Stimulated activated CD4-positive, alpha-beta T cell treated with anti-CD3 and anti-CD28 coated beads, Interleukin-4, amount 100 ng/mL, for 24 hours (primary cell): ENCODE data around the gene TCF4.

ENCODE experiments used
- DNase-seq: peaks from one replicate; pipeline ENCODE4 v3.0.0-alpha.2; 2020

TCF4 gene

DNA sequence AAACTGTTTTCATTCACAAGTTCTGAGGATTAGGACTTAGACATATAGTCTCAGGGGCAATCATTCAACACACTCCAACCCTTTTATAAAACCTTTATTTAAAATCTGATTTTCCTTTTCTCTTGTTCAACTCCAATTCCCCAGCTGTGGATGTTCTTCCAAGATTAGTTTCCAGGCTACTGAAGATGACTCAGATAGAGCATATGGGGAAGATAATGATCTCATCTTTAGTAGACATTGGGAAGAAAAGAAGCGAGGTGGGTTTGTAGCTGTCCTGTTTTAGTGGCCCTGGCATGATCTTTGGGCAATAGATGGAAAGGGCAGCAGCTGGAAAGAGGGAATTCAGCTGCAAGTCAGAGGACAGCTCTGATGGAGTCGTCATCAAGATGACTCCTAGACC, 381.1 kb downstream of the TCF4 start:
- no peak for DNase-seq

- DNase-seq: no peak
Observed at GRCh38 chr18:55202232-55202917, 385.6 kb downstream of the TCF4 start.

DNA sequence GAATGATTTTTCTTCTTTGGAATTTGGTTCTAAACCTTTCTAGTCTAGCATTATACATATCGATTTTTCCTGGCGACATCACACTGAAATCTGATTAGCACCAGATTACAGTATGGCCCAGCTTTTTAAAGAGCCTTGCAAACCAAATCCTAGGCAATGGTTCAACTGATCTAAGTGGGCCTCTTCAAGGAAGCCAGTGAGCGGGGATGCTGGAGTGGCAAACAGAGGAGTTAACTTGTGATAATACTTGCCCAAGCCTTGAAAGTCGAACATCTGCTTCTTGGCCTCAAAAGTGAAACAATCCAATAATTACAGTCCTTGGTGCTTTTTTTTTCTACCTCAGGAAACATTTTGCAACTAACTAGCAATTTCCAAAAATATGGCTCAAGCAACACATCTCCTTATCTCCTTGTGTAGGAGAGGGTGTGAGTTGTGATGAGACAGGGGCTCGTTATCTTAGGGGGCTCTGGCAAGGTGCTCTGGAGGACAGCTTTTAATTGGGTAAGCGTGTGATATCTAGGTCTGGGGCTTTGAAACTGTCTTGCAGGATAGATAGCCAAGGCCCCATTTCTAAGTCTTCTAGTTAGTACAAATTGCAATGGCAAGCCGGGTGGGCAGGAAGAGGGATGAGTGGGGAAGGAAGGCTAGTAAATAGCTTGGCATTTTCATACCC, 388.6 kb downstream of the TCF4 start:
- DNase-seq: no peak

DNA sequence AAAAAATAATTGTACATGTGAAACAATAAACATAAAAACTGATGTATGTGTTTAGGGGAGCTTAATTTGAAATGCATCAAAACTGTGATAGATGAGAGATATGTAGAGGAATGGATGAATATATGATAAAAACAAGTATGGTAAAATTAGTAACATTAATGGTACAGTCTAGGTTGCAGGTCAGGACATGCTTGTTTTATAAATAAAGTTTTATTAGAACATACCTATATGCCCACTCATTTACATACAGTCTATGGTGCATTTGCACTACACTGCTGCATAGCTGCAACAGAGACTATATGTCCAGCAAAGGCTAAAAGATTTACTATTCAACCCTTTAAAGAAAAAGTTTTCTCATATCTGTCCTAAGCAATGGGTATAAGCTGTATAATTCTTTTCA, 392.1 kb downstream of the TCF4 start:
- no peak for DNase-seq

DNA sequence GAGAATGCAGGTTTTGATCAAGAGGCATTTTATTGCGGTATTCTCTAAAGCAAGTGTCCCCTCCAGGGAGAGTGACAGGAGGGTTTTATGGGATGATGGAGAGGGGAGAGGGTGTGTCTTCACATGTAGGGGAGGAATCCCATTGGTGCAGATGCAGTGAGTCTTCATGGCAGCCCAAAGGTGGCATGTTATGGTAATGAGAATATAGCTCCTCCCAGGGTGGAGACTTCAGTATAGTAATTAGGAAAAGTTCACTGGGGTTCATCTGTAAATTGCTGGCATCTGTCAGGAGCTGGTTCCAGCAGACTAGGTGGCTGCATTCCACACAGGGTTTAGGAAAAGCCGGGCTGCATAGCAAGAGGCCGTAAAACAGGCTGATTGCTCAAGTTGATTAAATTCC, 398.0 kb downstream of the TCF4 start:
- no peak for DNase-seq

GRCh38 chr18:55186588-55186987, 401.4 kb downstream of the TCF4 start:
- DNase-seq: no peak

DNA sequence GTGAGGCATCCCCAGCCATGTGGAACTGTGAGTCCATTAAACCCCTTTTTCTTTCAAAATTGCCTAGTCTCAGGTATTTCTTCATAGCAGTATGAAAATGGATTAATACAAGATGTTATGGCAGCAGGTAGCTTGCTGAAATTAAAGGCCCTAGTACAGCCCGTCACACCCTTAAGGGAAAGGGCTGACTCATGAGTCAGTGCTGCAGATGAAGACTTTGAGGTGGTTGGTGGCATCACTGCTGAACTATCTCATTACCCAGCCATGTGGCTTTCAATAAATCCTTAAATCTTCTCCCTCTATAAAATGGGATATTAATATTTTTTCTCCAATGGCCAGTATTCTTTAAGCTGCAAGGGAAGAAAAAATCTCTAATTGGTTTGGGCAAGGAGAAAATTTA, 402.6 kb downstream of the TCF4 start:
- DNase-seq: no peak

DNA sequence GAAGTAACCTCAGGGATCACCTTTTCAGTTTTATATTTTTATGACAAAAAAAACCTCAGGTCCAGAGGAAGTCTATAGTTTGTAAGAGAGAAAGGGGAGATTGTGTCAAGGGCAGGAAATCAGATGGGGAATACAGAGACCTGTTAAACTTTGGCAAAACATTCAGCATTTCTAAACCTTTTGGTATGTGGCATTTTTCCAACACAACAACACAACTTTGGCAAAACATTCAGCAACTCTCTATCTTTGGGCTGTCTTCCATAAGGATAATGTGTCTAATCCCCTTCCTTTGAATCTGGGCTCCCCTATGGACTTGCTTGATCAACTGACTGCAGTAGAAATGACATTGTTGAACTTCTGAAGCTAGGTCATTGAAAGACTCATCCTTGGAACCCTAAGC, 408.2 kb downstream of the TCF4 start:
- DNase-seq: no peak

GRCh38 chr18:55179425-55179824, 408.6 kb downstream of the TCF4 start:
- DNase-seq: no peak

DNA sequence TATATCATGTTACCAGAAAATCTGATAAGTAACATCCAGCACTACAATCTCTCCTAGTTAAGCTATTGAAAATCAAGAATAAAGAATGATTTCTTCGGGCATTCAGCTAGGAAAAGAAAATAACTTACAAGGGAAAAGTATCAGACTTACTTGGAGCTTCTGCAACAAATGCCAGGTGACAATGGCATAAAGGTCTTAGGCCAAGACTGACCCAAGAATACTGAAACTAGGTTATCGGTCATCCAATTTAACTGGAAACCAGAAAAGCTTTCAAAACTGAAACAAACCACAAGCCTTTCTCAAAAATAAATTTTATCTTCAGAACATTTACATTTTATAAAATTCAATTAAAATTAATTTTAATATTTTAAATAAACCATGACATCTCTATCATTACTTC, 414.7 kb downstream of the TCF4 start:
- no peak for DNase-seq
